Large intestine (tissue), 3 donors: Measurements from ENCODE around the gene DCLK2. TPM values are rescaled to one million over a fixed set of nuclear protein-coding genes. Genes with fewer than 3 reads are reported as not detected.

Experiments
- DNase-seq, 2 donors: peaks; one replicate each; pipeline versions ENCODE4 v3.0.0 to v3.0.0-alpha.2; 2013
- H3K27ac ChIP-seq: one replicate; pipeline ENCODE4 v1.5.1; 2013; ENCODE audit warnings: low read length
- H3K27me3 ChIP-seq: 2 replicates; pipeline ENCODE4 v1.6.1; 2013; ENCODE audit warnings: low read length; ENCODE audit not compliant: control insufficient read depth, insufficient read depth
- H3K36me3 ChIP-seq: 2 replicates; pipeline ENCODE4 v1.6.1; 2013; ENCODE audit warnings: low read length; ENCODE audit not compliant: control insufficient read depth, insufficient read depth
- H3K4me1 ChIP-seq: one replicate; pipeline ENCODE4 v1.6.1; 2013; ENCODE audit warnings: low read length; ENCODE audit not compliant: control insufficient read depth, insufficient read depth
- H3K4me3 ChIP-seq: one replicate; pipeline ENCODE4 v1.5.1; 2013; ENCODE audit warnings: low read length
- H3K9me3 ChIP-seq: one replicate; pipeline ENCODE4 v1.6.1; 2013; ENCODE audit warnings: mild to moderate bottlenecking, low read depth, low read length, moderate library complexity; ENCODE audit not compliant: control insufficient read depth
- WGBS: methylation state at CpG from one replicate; pipeline ENCODE4 v1.1.5; 2013; ENCODE audit warnings: low lambda C conversion rate; ENCODE audit not compliant: insufficient coverage; 5-methylcytosine and 5-hydroxymethylcytosine counted together
- polyA plus RNA-seq: library from polyadenylated mRNA; unstranded; fragments of 120-200 nt; gene quantifications from one replicate; pipeline ENCODE4 v1.2.1, GENCODE V29; 2013

The DCLK2 gene
- polyA plus RNA-seq, 1 donor = 7.1 TPM

GRCh38 chr4:150130933-150131332, 52.7 kb downstream of the DCLK2 start:
- no peak overlapping the region for H3K4me3 ChIP-seq
- H3K36me3 ChIP-seq = no peaks in the 10 kb centered on the region
- WGBS = no CpG with 5 or more reads among the region's 2 CpGs
- H3K9me3 ChIP-seq = no peaks in the 10 kb centered on the region
- no peaks in the 10 kb centered on the region for H3K27me3 ChIP-seq
- H3K27ac ChIP-seq = no peak overlapping the region
- no peaks in the 10 kb centered on the region for H3K4me1 ChIP-seq
- DNase-seq = no peak

GRCh38 chr4:150131581-150132228, 53.5 kb downstream of the DCLK2 start:
- no peak overlapping the region for H3K27ac ChIP-seq
- H3K36me3 ChIP-seq = no peaks in the 10 kb centered on the region
- H3K9me3 ChIP-seq = no peaks in the 10 kb centered on the region
- no peaks in the 10 kb centered on the region for H3K4me1 ChIP-seq
- no peak overlapping the region for H3K4me3 ChIP-seq
- WGBS = no CpG with 5 or more reads among the region's 1 CpG
- H3K27me3 ChIP-seq = no peaks in the 10 kb centered on the region
- DNase-seq = no peak

DNA sequence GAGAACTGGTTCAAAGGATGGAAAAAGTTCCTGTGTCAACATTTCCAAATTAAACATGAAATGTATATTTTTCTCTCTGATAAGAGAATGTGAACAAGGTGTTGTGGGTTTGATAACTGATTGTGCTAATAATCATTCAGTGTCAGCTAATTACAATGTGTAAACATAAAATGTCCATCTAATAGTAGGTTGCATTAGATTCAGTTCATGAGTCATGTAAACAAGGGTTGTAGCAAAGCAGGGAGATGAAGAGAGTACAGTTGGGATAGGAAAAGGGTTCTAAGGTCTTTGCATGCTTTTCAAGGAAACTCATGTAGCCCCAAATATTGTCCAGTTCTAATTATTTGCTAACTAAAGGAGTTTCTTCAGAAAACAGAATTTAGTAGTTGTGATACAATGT, 55.4 kb downstream of the DCLK2 start:
- H3K27me3 ChIP-seq = no peaks in the 10 kb centered on the region
- no peaks in the 10 kb centered on the region for H3K9me3 ChIP-seq
- H3K27ac ChIP-seq = no peak overlapping the region
- no peak for DNase-seq
- H3K36me3 ChIP-seq = no peaks in the 10 kb centered on the region
- no peaks in the 10 kb centered on the region for H3K4me1 ChIP-seq
- H3K4me3 ChIP-seq = no peak overlapping the region

DNA sequence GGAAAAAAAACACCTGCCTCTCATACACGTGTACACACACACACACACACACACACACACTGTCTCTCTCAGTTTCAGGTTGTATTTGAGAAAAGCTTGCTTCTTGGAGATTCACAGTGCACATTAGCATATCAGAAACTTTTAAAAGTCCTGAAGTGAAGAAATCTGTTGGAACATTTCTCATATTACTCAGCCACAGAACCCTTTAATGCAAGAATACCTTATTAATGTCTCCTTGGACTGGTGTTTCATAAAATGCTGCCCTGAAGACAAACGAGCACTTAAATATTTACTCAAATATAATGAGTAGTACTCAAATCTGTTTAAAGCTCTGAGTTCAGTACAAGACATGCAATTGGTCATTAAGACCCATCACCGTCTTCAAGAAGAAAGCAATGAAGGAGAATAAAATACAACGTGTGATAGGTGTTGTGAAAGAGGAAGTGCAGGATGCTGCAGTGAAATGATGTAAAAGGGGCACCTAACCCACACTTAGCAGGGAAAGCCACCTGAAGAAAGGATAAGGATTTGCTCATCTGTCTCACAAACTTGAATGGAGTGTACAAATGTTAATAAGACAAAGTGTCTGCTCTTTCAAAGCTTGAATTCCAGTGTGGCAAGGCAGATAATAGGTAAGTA, 57.0 kb downstream of the DCLK2 start:
- DNase-seq = no peak
- Histone ChIP-seq H3K4me1 (no peaks in the 10 kb centered on the region), H3K4me3 (no peak overlapping the region), H3K27me3 (no peaks in the 10 kb centered on the region), H3K27ac (no peak overlapping the region), H3K36me3 (no peaks in the 10 kb centered on the region), H3K9me3 (no peaks in the 10 kb centered on the region)
- WGBS = 66% methylated on average over 3 of the region's 4 CpGs

DNA sequence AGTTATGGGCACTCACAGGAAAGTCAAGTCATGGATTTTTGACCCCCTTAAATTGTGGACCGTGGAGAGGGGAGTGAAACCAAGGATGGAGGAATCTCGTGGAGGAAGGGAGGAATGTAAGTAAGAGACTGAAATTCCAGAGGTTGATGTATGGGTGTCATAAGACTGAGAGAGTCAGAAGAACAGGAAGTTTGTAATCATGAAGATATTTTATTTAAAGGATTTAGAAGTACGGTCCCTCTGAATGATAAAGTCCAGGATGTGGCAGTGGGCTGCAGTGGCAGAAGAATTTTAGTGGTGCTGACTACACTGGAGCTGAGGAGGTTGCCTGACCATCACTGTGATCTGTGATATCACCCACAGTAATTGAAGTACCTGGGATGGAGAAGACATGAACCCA, 57.8 kb downstream of the DCLK2 start:
- Histone ChIP-seq H3K4me1 (no peaks in the 10 kb centered on the region), H3K27me3 (no peaks in the 10 kb centered on the region), H3K9me3 (no peaks in the 10 kb centered on the region), H3K4me3 (no peak overlapping the region), H3K36me3 (no peaks in the 10 kb centered on the region), H3K27ac (no peak overlapping the region)
- WGBS = 79% methylated on average over 2 of the region's 3 CpGs
- no peak for DNase-seq

DNA sequence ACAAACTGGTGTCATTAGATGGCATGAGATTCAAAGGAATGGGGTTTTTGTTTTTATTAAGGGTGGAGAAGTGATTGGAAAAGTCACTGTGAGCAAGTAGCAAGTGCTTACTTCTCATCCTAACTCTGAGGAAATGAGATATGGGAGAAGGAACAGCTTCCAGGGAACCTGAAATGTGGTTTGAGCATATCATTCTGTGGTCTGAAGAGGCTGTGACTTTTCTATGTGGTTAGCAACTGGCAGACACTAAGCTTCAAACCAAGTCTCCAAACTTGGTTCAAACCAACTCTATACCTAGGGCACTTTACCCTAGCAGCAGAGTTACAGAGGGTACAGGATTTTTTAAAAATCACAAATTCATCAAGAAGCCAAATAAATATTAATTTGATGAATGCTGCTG, 58.2 kb downstream of the DCLK2 start:
- Histone ChIP-seq H3K27ac (no peak overlapping the region), H3K4me1 (no peaks in the 10 kb centered on the region), H3K36me3 (no peaks in the 10 kb centered on the region), H3K27me3 (no peaks in the 10 kb centered on the region), H3K4me3 (no peak overlapping the region), H3K9me3 (no peaks in the 10 kb centered on the region)
- DNase-seq = no peak

- no peaks in the 10 kb centered on the region for H3K27me3 ChIP-seq
- WGBS = no CpG with 5 or more reads among the region's 4 CpGs
- no peak for DNase-seq
- no peaks in the 10 kb centered on the region for H3K9me3 ChIP-seq
- no peaks in the 10 kb centered on the region for H3K4me1 ChIP-seq
- no peak overlapping the region for H3K4me3 ChIP-seq
- H3K36me3 ChIP-seq = no peaks in the 10 kb centered on the region
- H3K27ac ChIP-seq = no peak overlapping the region
Observed at GRCh38 chr4:150139297-150139865, 61.1 kb downstream of the DCLK2 start.

- Histone ChIP-seq H3K9me3 (no peaks in the 10 kb centered on the region), H3K27ac (no peak overlapping the region), H3K4me1 (no peaks in the 10 kb centered on the region), H3K36me3 (no peaks in the 10 kb centered on the region), H3K27me3 (no peaks in the 10 kb centered on the region), H3K4me3 (no peak overlapping the region)
- DNase-seq = no peak
- WGBS = 92% methylated on average over 2 of the region's 5 CpGs
Observed at GRCh38 chr4:150140774-150141400, 62.6 kb downstream of the DCLK2 start.

- no CpG with 5 or more reads among the region's 2 CpGs for WGBS
- Histone ChIP-seq H3K4me1 (no peaks in the 10 kb centered on the region), H3K27me3 (no peaks in the 10 kb centered on the region), H3K27ac (no peak overlapping the region), H3K36me3 (no peaks in the 10 kb centered on the region), H3K9me3 (no peaks in the 10 kb centered on the region), H3K4me3 (no peak overlapping the region)
- DNase-seq = no peak
Observed at GRCh38 chr4:150141756-150142155, 63.5 kb downstream of the DCLK2 start.

- no peaks in the 10 kb centered on the region for H3K4me1 ChIP-seq
- H3K27ac ChIP-seq = no peak overlapping the region
- H3K36me3 ChIP-seq = no peaks in the 10 kb centered on the region
- no peak overlapping the region for H3K4me3 ChIP-seq
- no CpG with 5 or more reads among the region's 1 CpG for WGBS
- no peaks in the 10 kb centered on the region for H3K27me3 ChIP-seq
- H3K9me3 ChIP-seq = no peaks in the 10 kb centered on the region
- no peak for DNase-seq
Observed at GRCh38 chr4:150142831-150143230, 64.6 kb downstream of the DCLK2 start.
